Measurements from ENCODE around the gene SNTB2. TPM values are rescaled to one million over a fixed set of nuclear protein-coding genes. Genes with fewer than 3 reads are reported as not detected.
A peak's percentile ranks its signal among the peaks of the same experiment; 100 is the strongest.

SNTB2 gene
- total and polyA plus RNA-seq, 2 of the 13 experiments (the other 11 are each of a cell fraction or from before 2014, with no cell fraction given): 11.5 to 19.2 TPM

- peak; percentile 55; the same call in 1 of the 2 replicates for TF ChIP-seq ZFP41 (CRISPR knock-in tag; IDR thresholded peaks at IDR 0.05; ENCODE audit: borderline replicate concordance)
- TF ChIP-seq ATAD3A (CRISPR knock-in tag; IDR thresholded peaks at IDR 0.05): no peak; the same call in 1 of the 2 replicates
- TF ChIP-seq ZFP1 (CRISPR knock-in tag; IDR thresholded peaks at IDR 0.05): peak; percentile 47; the same call in 1 of the 2 replicates
- peak; percentile 28 for TF ChIP-seq HMG20B (CRISPR knock-in tag; conservative IDR thresholded peaks at IDR 0.05)
- TF ChIP-seq ZNF761 (CRISPR knock-in tag; conservative IDR thresholded peaks at IDR 0.05): peak; percentile 86; the same call in 1 of the 2 replicates
- TF ChIP-seq MYC (CRISPR knock-in tag; IDR thresholded peaks at IDR 0.05; ENCODE audit: borderline replicate concordance): peak; percentile 95
- peak; percentile 95 for TF ChIP-seq PHF5A (CRISPR knock-in tag; IDR thresholded peaks at IDR 0.05; ENCODE audit: low read depth, unreplicated experiment)
- TF ChIP-seq ZNF703 (CRISPR knock-in tag; IDR thresholded peaks at IDR 0.05; ENCODE audit: borderline replicate concordance): no peak
- peak; percentile 94 for TF ChIP-seq POLR2AphosphoS5 (IDR thresholded peaks at IDR 0.05; ENCODE audit: low read depth, low read length)
- no peak for TF ChIP-seq CEBPB (IDR thresholded peaks at IDR 0.05; ENCODE audit: borderline replicate concordance, low read depth, low read length)
- TF ChIP-seq ZFP91 (CRISPR knock-in tag; IDR thresholded peaks at IDR 0.05; ENCODE audit: borderline replicate concordance): peak; percentile 96
- TF ChIP-seq, protein P1, sequence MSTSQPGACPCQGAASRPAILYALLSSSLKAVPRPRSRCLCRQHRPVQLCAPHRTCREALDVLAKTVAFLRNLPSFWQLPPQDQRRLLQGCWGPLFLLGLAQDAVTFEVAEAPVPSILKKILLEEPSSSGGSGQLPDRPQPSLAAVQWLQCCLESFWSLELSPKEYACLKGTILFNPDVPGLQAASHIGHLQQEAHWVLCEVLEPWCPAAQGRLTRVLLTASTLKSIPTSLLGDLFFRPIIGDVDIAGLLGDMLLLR (CRISPR knock-in tag; IDR thresholded peaks at IDR 0.05): peak; percentile 92
- TF ChIP-seq, protein P2, sequence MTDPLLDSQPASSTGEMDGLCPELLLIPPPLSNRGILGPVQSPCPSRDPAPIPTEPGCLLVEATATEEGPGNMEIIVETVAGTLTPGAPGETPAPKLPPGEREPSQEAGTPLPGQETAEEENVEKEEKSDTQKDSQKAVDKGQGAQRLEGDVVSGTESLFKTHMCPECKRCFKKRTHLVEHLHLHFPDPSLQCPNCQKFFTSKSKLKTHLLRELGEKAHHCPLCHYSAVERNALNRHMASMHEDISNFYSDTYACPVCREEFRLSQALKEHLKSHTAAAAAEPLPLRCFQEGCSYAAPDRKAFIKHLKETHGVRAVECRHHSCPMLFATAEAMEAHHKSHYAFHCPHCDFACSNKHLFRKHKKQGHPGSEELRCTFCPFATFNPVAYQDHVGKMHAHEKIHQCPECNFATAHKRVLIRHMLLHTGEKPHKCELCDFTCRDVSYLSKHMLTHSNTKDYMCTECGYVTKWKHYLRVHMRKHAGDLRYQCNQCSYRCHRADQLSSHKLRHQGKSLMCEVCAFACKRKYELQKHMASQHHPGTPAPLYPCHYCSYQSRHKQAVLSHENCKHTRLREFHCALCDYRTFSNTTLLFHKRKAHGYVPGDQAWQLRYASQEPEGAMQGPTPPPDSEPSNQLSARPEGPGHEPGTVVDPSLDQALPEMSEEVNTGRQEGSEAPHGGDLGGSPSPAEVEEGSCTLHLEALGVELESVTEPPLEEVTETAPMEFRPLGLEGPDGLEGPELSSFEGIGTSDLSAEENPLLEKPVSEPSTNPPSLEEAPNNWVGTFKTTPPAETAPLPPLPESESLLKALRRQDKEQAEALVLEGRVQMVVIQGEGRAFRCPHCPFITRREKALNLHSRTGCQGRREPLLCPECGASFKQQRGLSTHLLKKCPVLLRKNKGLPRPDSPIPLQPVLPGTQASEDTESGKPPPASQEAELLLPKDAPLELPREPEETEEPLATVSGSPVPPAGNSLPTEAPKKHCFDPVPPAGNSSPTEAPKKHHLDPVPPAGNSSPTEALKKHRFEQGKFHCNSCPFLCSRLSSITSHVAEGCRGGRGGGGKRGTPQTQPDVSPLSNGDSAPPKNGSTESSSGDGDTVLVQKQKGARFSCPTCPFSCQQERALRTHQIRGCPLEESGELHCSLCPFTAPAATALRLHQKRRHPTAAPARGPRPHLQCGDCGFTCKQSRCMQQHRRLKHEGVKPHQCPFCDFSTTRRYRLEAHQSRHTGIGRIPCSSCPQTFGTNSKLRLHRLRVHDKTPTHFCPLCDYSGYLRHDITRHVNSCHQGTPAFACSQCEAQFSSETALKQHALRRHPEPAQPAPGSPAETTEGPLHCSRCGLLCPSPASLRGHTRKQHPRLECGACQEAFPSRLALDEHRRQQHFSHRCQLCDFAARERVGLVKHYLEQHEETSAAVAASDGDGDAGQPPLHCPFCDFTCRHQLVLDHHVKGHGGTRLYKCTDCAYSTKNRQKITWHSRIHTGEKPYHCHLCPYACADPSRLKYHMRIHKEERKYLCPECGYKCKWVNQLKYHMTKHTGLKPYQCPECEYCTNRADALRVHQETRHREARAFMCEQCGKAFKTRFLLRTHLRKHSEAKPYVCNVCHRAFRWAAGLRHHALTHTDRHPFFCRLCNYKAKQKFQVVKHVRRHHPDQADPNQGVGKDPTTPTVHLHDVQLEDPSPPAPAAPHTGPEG (CRISPR knock-in tag; IDR thresholded peaks at IDR 0.05): peak; percentile 92
- TF ChIP-seq RXRA (CRISPR knock-in tag; IDR thresholded peaks at IDR 0.05): peak; percentile 66; the same call in 1 of the 2 replicates
- peak; percentile 94; the same call in 1 of the 2 replicates for TF ChIP-seq REL (CRISPR knock-in tag; conservative IDR thresholded peaks at IDR 0.05)
- TF ChIP-seq ZNF432 (CRISPR knock-in tag; IDR thresholded peaks at IDR 0.05; ENCODE audit: borderline replicate concordance): no peak
- TF ChIP-seq ZNF205 (CRISPR knock-in tag; IDR thresholded peaks at IDR 0.05): peak; percentile 87
- no peak for TF ChIP-seq ZFP62 (CRISPR knock-in tag; IDR thresholded peaks at IDR 0.05)
- TF ChIP-seq ARID2 (CRISPR knock-in tag; IDR thresholded peaks at IDR 0.05; ENCODE audit: borderline replicate concordance): peak; percentile 96
- peak; percentile 59; the same call in 1 of the 2 replicates for TF ChIP-seq SMYD3 (CRISPR knock-in tag; IDR thresholded peaks at IDR 0.05)
Measured at GRCh38 chr16:69339289-69340094, 152.5 kb downstream of the SNTB2 start, which contains the start of the genes COG8 and NIP7 (continued).
